SK-N-SH treated with all-trans-retinoic acid at 6 μM for 48 hours (cell line): ENCODE measurements around the gene TLR4.

Experiments used
- ARNTL ChIP-seq: fragments of 450-650 bp; formaldehyde crosslinking; IDR thresholded peaks from 2 replicates; pipeline ENCODE4 v1.5.0; 2020; ENCODE audit warnings: low read depth, mild to moderate bottlenecking, moderate library complexity, borderline replicate concordance
- BACH2 ChIP-seq: fragments of 250-450 bp; sonication (Bioruptor Pico); IDR thresholded peaks from 2 replicates; pipeline ENCODE4 v1.9.0; 2021; ENCODE audit warnings: mild to moderate bottlenecking, borderline replicate concordance
- CSDC2 ChIP-seq: fragments of 250-450 bp; sonication (Bioruptor Pico); IDR thresholded peaks from 2 replicates; pipeline ENCODE4 v1.5.0; 2020; ENCODE audit warnings: mild to moderate bottlenecking, moderate library complexity
- GLIS3 ChIP-seq: fragments of 250-450 bp; sonication (Bioruptor Pico); IDR thresholded peaks from 2 replicates; pipeline ENCODE4 v1.5.0; 2020; ENCODE audit warnings: mild to moderate bottlenecking, moderate library complexity
- ISL1 ChIP-seq: fragments of 250-450 bp; sonication (Bioruptor Pico); IDR thresholded peaks from 2 replicates; pipeline ENCODE4 v2.1.2; 2022; ENCODE audit warnings: mild to moderate bottlenecking, moderate library complexity
- PPARA ChIP-seq: fragments of 250-450 bp; sonication (Bioruptor Pico); IDR thresholded peaks from 2 replicates; pipeline ENCODE4 v1.5.0; 2020; ENCODE audit warnings: mild to moderate bottlenecking, borderline replicate concordance
- RARB ChIP-seq: fragments of 250-450 bp; sonication (Bioruptor Pico); IDR thresholded peaks from 2 replicates; pipeline ENCODE4 v1.8.0; 2021; ENCODE audit warnings: mild to moderate bottlenecking, moderate library complexity
- TOX ChIP-seq: fragments of 250-450 bp; sonication (Bioruptor Pico); IDR thresholded peaks from 2 replicates; pipeline ENCODE4 v1.8.0; 2021; ENCODE audit warnings: mild to moderate bottlenecking, moderate library complexity, borderline replicate concordance
- ZFP3 ChIP-seq: fragments of 250-450 bp; sonication (Bioruptor Pico); IDR thresholded peaks from 2 replicates; pipeline ENCODE4 v1.5.0; 2020; ENCODE audit warnings: mild to moderate bottlenecking, moderate library complexity
- TF ChIP-seq, protein P1 (sequence below): fragments of 250-450 bp; sonication (Bioruptor Pico); IDR thresholded peaks from 2 replicates; pipeline ENCODE4 v1.8.0; 2020; ENCODE audit warnings: mild to moderate bottlenecking, moderate library complexity, borderline replicate concordance
- TF ChIP-seq, protein P2 (sequence below): fragments of 250-450 bp; sonication (Bioruptor Pico); IDR thresholded peaks from 2 replicates; pipeline ENCODE4 v1.8.0; 2021; ENCODE audit warnings: low read depth, mild to moderate bottlenecking, moderate library complexity, borderline replicate concordance

DNA sequence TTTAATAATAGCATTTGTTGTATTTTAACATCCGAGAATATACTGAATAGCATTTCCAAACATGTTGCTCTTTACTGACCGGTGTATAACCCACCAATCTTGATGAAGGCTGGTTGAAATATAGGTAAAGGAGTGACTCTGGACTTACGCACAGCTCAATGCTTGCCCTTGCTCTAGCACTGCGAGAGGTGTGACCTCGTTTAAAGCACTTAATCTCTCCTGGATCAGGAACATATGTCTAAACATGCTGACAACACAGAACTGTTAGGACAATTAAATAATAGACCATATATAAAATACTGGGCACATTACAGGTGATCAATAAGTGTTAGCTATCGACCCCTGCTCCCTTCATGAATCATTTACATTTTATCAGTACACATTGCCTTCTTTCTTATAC is 28.3 kb downstream of the TLR4 start:
- TF ChIP-seq GLIS3 (no peak), ZFP3 (CRISPR knock-in tag) (no peak), PPARA (no peak), BACH2 (CRISPR knock-in tag) (no peak), CSDC2 (CRISPR knock-in tag) (no peak), RARB (CRISPR knock-in tag) (no peak), ARNTL (CRISPR knock-in tag) (no peak), ISL1 (no peak), TOX (CRISPR knock-in tag) (no peak)
- TF ChIP-seq, protein P1, sequence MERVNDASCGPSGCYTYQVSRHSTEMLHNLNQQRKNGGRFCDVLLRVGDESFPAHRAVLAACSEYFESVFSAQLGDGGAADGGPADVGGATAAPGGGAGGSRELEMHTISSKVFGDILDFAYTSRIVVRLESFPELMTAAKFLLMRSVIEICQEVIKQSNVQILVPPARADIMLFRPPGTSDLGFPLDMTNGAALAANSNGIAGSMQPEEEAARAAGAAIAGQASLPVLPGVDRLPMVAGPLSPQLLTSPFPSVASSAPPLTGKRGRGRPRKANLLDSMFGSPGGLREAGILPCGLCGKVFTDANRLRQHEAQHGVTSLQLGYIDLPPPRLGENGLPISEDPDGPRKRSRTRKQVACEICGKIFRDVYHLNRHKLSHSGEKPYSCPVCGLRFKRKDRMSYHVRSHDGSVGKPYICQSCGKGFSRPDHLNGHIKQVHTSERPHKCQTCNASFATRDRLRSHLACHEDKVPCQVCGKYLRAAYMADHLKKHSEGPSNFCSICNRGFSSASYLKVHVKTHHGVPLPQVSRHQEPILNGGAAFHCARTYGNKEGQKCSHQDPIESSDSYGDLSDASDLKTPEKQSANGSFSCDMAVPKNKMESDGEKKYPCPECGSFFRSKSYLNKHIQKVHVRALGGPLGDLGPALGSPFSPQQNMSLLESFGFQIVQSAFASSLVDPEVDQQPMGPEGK (CRISPR knock-in tag) = no peak
- TF ChIP-seq, protein P2, sequence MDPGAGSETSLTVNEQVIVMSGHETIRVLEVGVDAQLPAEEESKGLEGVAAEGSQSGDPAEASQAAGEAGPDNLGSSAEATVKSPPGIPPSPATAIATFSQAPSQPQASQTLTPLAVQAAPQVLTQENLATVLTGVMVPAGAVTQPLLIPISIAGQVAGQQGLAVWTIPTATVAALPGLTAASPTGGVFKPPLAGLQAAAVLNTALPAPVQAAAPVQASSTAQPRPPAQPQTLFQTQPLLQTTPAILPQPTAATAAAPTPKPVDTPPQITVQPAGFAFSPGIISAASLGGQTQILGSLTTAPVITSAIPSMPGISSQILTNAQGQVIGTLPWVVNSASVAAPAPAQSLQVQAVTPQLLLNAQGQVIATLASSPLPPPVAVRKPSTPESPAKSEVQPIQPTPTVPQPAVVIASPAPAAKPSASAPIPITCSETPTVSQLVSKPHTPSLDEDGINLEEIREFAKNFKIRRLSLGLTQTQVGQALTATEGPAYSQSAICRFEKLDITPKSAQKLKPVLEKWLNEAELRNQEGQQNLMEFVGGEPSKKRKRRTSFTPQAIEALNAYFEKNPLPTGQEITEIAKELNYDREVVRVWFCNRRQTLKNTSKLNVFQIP (CRISPR knock-in tag) = no peak
